Inflammatory macrophage (primary cell): Measurements from ENCODE around the gene PTCD1.

Experiments
- DNase-seq, 2 donors: peaks; one replicate each; pipeline ENCODE4 v3.0.0-alpha.2; 2020 to 2022

Gene PTCD1

GRCh38 chr7:99408379-99409191, 30.0 kb downstream of the PTCD1 start, which contains the start of the genes BUD31 and PDAP1:
BUD31 (plus strand) TSS chr7:99408969; CDS start chr7:99411093, 2,124 bp downstream.
PDAP1 (minus strand) TSS chr7:99408597; CDS start chr7:99408548, 49 bp downstream.
- DNase-seq: peak; percentile 94

GRCh38 chr7:99407872-99408378, 30.7 kb downstream of the PTCD1 start:
- DNase-seq: peak in 1 of 2 donors; percentile 52

- DNase-seq: no peak
Measured at GRCh38 chr7:99406557-99406956, 32.0 kb downstream of the PTCD1 start.

- DNase-seq: no peak
Measured at GRCh38 chr7:99404977-99405320, 33.6 kb downstream of the PTCD1 start.

- no peak for DNase-seq
Measured at GRCh38 chr7:99404235-99404976, 34.2 kb downstream of the PTCD1 start.

- DNase-seq: no peak
Measured at GRCh38 chr7:99403764-99404163, 34.8 kb downstream of the PTCD1 start.

GRCh38 chr7:99402854-99403253, 35.7 kb downstream of the PTCD1 start:
- DNase-seq: no peak

GRCh38 chr7:99399597-99399996, 39.0 kb downstream of the PTCD1 start:
- no peak for DNase-seq

GRCh38 chr7:99398891-99399445, 39.6 kb downstream of the PTCD1 start:
- no peak for DNase-seq

GRCh38 chr7:99397297-99397983, 41.2 kb downstream of the PTCD1 start:
- no peak for DNase-seq

- no peak for DNase-seq
Measured at GRCh38 chr7:99396418-99397296, 41.9 kb downstream of the PTCD1 start.

- DNase-seq: no peak
Measured at GRCh38 chr7:99395616-99396327, 42.8 kb downstream of the PTCD1 start.

- DNase-seq: no peak
Measured at GRCh38 chr7:99394188-99394502, 44.5 kb downstream of the PTCD1 start.

- DNase-seq: no peak
Measured at GRCh38 chr7:99393355-99394187, 45.0 kb downstream of the PTCD1 start.

- peak; percentile 57 to 68 for DNase-seq
Measured at GRCh38 chr7:99392659-99393354, 45.8 kb downstream of the PTCD1 start.

GRCh38 chr7:99392046-99392445, 46.6 kb downstream of the PTCD1 start:
- DNase-seq: no peak

GRCh38 chr7:99390941-99391602, 47.5 kb downstream of the PTCD1 start:
- DNase-seq: no peak

- DNase-seq: no peak
Measured at GRCh38 chr7:99389772-99390171, 48.8 kb downstream of the PTCD1 start.

- no peak for DNase-seq
Measured at GRCh38 chr7:99387912-99388311, 50.7 kb downstream of the PTCD1 start.
